ENCODE measurements around the gene SHOC2.

Gene SHOC2

DNA sequence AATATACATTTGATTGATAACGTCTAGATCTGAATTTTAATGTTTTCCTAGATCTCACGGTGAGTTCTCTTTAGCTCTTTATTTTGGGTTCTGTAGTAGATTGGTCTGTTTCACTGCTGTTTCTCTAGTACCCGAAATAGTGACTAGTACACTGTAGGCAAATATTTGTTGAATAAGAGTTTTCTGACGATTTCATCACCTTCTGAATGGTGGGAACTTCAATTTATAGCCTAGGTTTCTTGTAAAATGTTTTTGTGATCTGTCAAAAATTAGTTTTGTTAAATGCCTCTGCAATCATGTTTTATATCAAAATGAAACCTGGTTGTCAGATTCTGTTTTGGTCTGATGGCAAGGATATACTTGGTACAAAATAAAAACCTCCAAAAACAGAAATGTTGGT is 37.5 kb upstream of the SHOC2 start:
- no peak for DNase-seq (ENCODE audit: insufficient read length)
- no peak for TF ChIP-seq POLR2AphosphoS5 (IDR thresholded peaks at IDR 0.05; ENCODE audit: low read depth, low read length)
- no peak for TF ChIP-seq POLR2A (IDR thresholded peaks at IDR 0.05; ENCODE audit: low read depth, low read length)
- no peak for TF ChIP-seq TAF1 (IDR thresholded peaks at IDR 0.05; ENCODE audit: borderline replicate concordance, low read depth, low read length)
- FAIRE-seq = no peak

DNA sequence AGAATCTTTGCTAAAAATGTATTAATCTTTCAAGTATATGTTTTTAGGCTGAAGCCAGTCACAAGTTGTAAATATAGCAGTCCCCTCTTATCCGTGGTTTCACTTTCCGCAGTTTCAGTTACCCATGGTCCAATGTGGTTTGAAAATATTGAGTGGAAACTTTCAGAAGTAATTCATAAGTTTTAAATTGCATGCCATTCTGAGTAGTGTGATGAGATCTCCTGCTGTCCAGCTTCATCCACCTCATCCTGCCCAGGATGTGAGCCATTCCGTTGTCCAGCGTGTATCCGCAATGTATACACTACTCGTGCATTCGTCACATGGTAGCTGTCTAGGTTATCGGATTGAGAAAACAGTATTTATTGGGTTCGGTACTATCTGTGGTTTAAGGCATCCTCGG is 35.5 kb upstream of the SHOC2 start:
- TF ChIP-seq POLR2AphosphoS5 (IDR thresholded peaks at IDR 0.05; ENCODE audit: low read depth, low read length) = no peak
- no peak for TF ChIP-seq POLR2A (IDR thresholded peaks at IDR 0.05; ENCODE audit: low read depth, low read length)
- no peak for TF ChIP-seq TAF1 (IDR thresholded peaks at IDR 0.05; ENCODE audit: borderline replicate concordance, low read depth, low read length)
- peak; percentile 70 for FAIRE-seq
- no peak for DNase-seq (ENCODE audit: insufficient read length)

DNA sequence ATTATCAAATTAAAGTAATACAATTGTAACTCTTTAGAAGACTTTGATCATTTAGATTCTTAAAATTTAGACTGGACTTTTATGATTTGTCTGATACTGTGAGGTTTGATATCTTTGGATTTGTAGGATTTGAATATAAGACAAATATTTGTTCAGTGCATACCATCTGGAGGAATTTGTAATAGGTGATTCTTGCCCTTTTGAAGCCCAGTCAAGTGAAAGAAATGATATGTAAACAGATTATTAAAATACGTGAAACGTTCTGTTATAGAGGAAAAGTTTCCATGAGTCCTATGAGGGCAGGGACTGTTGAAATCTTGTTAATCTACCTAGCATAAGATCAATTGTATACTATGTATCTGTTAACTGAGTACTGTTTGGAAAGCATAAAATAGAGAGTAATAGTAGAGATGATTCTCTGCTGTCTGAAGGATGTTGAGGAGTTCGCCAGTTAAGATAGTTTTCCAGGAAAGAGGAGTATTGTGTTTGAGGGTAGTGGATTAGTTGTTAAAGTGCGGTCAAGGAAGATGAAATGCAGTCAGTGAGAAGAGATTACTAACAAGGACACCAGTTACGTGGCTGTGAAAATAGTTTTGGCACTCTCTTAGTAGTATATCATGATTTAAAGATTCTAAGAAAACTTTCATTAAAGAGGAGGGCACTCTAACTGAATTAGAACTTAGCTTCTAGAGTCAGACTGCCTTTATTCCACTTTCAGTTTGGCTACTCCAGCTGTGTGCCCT is 33.3 kb upstream of the SHOC2 start:
- no peak for TF ChIP-seq TAF1 (IDR thresholded peaks at IDR 0.05; ENCODE audit: borderline replicate concordance, low read depth, low read length)
- TF ChIP-seq POLR2AphosphoS5 (IDR thresholded peaks at IDR 0.05; ENCODE audit: low read depth, low read length) = no peak
- no peak for TF ChIP-seq POLR2A (IDR thresholded peaks at IDR 0.05; ENCODE audit: low read depth, low read length)
- DNase-seq (ENCODE audit: insufficient read length) (no peak), FAIRE-seq (peak; percentile 51)

DNA sequence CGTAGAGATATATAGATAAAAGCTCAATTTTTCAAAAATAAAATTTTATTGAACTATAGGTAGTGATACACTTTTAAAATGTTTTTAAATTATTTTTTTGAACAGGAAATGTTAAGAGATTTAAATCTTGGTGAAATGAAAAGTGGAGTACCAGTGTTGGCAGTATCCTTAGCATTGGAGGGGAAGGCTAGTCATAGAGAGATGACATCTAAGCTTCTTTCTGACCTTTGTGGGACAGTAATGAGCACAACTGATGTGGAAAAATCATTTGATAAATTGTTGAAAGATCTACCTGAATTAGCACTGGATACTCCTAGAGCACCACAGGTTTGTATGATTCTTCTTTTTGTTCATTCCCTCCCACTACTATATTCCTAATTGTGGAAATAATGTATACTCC is 31.8 kb upstream of the SHOC2 start:
- DNase-seq (ENCODE audit: insufficient read length) = no peak
- no peak for FAIRE-seq
- TF ChIP-seq TAF1 (IDR thresholded peaks at IDR 0.05; ENCODE audit: borderline replicate concordance, low read depth, low read length) = no peak

DNA sequence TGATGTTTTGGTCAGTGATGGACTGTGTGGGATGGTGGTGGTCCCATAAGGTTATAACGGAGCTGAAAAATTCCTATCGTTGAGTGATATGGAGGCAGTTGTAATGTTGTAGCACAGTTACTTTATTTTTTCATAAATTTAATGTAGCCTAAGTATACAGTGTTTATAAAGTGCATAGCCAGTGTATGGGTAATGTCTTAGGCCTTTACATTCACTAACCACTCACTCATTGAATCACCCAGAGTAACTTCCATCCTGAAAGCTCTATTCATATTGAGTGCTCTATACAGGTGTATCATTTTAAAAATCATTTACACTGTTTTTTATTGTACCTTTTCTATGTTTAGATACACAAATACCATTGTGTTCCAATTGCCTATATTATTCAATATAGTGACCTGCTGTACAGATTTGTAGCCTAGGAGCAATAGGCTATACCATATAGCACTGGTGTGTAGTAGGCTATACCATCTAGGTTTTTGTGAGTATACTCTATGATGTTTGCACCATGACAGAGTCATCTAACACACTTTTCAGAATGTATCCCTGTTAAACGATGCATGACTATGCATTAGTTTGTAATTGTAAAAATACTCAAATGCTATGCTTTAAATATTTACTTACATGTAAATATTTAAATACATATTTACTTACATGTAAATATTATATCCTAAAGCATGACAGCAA is 26.7 kb upstream of the SHOC2 start:
- TF ChIP-seq POLR2A (IDR thresholded peaks at IDR 0.05; ENCODE audit: low read depth, low read length) = no peak
- no peak for DNase-seq (ENCODE audit: insufficient read length)
- peak; percentile 42 for FAIRE-seq

DNA sequence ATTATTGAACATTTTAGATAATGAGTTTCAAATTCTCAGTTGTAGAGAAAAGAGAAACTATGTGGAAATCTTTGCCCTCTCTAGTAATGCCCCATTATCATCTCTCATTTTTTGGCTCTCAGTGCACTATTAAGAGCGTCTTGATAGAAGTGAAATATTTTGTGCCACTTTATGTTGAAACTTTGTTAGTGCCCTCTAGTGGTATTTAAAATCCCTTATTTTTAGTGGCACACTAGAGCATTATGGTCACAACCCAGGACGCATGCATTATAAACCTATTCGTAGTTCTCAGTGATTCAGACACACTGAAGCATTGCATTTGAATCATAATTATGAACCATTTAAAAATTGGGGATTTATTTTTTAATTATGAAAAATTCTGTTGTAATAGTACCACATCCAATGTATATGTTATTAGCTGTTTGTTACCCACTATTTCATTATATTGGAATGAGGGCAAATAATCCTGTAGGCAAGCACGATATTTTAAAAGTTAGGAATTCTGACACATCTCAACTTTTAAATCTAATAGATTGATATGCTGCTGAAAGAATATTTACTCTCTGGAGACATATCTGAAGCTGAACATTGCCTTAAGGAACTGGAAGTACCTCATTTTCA is 25.7 kb upstream of the SHOC2 start:
- FAIRE-seq (peak; percentile 67), DNase-seq (ENCODE audit: insufficient read length) (no peak)
- no peak for TF ChIP-seq POLR2AphosphoS5 (IDR thresholded peaks at IDR 0.05; ENCODE audit: low read depth, low read length)
- TF ChIP-seq POLR2A (IDR thresholded peaks at IDR 0.05; ENCODE audit: low read depth, low read length) = no peak
- TF ChIP-seq TAF1 (IDR thresholded peaks at IDR 0.05; ENCODE audit: borderline replicate concordance, low read depth, low read length) = no peak

DNA sequence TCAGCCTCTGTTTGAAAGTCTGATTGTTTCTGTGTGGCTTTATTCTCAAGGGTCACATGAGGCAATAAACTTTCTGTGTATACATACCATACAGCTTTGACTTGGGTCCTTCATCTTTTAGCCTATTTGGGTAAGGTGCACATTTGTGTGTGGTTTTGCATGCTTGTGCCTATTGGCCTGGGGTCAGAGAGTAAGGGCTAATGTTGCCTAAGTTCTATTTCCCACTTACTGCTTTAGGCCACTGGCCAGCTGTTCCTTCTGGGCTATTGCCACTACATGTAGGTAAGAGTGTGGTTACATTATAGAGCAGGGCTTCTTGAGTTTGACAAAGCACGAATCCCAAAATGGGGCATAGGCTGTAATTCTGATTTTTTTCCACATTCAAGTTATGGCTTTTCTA is 22.2 kb upstream of the SHOC2 start:
- DNase-seq (ENCODE audit: insufficient read length) (no peak), FAIRE-seq (peak; percentile 54)
- TF ChIP-seq POLR2A (IDR thresholded peaks at IDR 0.05; ENCODE audit: low read depth, low read length) = no peak
- TF ChIP-seq POLR2AphosphoS5 (IDR thresholded peaks at IDR 0.05; ENCODE audit: low read depth, low read length) = no peak
- TF ChIP-seq TAF1 (IDR thresholded peaks at IDR 0.05; ENCODE audit: borderline replicate concordance, low read depth, low read length) = no peak

DNA sequence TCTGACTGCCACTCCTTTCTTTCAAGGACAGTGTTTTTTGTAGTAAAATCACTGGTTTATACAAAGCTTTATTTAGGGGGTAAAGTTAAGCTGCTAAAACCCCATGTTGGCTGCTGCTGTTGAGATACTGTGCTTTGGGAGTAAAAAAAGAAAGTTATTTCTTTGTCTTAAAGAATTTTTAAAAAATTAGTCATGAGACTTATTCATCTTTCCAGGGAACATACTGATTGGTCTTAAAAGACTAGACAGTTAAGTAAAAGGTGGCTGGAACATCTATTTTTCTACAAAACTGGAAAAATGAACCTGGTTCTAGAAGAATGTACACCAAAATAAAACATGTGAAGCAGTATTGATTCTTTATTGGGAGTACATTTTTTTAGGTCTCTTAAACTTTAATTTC is 21.0 kb upstream of the SHOC2 start:
- DNase-seq (ENCODE audit: insufficient read length) = no peak
- no peak for FAIRE-seq
- TF ChIP-seq POLR2AphosphoS5 (IDR thresholded peaks at IDR 0.05; ENCODE audit: low read depth, low read length) (no peak), TAF1 (IDR thresholded peaks at IDR 0.05; ENCODE audit: borderline replicate concordance, low read depth, low read length) (no peak), POLR2A (IDR thresholded peaks at IDR 0.05; ENCODE audit: low read depth, low read length) (no peak)

DNA sequence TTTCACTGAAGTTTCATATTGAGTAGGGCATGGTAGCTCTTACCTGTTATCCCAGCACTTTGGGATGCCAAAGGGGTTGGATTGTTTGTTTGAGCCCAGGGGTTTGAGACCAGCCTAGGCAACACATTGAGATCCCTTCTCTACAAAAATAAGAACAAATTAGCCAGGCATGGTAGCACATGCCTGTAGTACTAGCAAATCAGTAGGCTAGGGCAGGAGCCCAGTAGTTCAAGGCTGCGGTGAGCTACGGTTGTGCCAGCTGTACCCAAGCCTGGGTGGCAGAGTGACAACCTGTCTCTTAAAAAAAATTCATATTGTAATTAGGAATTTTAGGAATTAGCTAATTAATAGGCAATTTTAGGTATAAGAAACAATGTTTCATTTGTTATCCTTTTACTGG is 18.4 kb upstream of the SHOC2 start:
- no peak for DNase-seq (ENCODE audit: insufficient read length)
- TF ChIP-seq POLR2A (IDR thresholded peaks at IDR 0.05; ENCODE audit: low read depth, low read length) (no peak), POLR2AphosphoS5 (IDR thresholded peaks at IDR 0.05; ENCODE audit: low read depth, low read length) (no peak), TAF1 (IDR thresholded peaks at IDR 0.05; ENCODE audit: borderline replicate concordance, low read depth, low read length) (no peak)
- FAIRE-seq = no peak

DNA sequence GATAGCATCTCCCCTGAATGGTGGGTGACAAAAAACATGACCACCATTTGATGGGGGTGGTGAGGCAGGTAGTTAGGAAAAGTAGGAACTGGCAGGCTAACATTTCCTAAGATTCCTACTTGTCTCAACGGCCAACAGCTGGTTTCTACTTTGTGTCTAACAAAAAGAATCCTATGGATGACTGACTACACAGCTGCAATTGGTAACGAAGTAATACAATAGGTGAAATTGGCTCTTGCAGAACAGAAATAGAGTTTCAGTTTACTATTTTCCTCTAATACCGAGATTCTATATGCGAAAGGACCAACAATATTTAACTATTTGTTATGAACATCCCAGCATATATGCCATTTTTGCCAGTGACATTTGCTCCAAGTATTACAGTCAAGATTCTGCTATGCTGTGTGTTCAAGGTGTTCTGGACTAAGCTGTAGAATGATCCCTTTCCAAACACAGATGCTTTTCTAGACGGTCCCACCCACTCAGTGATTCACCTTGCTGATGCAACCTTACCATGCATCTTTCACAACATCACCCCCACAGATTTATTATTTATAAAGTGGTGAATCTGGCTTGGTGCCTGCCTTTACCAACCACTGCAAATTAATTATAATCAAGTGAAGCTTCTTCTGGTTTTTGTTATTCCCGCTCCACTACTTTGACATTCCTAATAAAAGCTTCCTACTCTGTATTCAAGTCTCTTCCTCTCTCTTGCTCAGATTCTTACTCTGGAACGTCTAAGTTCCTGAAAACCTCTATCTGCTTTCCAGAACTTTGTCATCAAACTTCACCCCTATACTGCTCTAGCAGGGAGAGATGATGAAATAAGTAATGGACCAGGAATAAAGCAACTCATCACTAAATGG is 17.2 kb upstream of the SHOC2 start:
- peak; percentile 5 for FAIRE-seq
- no peak for DNase-seq (ENCODE audit: insufficient read length)
- TF ChIP-seq POLR2AphosphoS5 (IDR thresholded peaks at IDR 0.05; ENCODE audit: low read depth, low read length) (no peak), POLR2A (IDR thresholded peaks at IDR 0.05; ENCODE audit: low read depth, low read length) (peak; percentile 15; the same call in 1 of the 2 replicates)

Data from GM12892 (cell line).